NCI-H2196 (cell line): ENCODE data around the gene MBNL1.
"Not testable (repeated sequence)": the region's sequence is repeated elsewhere in the genome, so short reads cannot be mapped to it uniquely, and the experiment has no call there.

Source experiments
- DNase-seq: peaks from one replicate; lab custom pipeline; 2025; ENCODE audit not compliant: unreplicated experiment; lab: John Stamatoyannopoulos, UW

The MBNL1 gene

GRCh38 chr3:152317184-152317583, 48.5 kb downstream of the MBNL1 start:
- no peak for DNase-seq

- DNase-seq: no peak
These were observed 49.2 kb downstream of the MBNL1 start for GRCh38 chr3:152317956-152318355.

GRCh38 chr3:152318512-152318911, 49.8 kb downstream of the MBNL1 start:
- DNase-seq: no peak

- no peak for DNase-seq
These were observed 50.5 kb downstream of the MBNL1 start for GRCh38 chr3:152319256-152319655.

GRCh38 chr3:152319831-152320617, 51.3 kb downstream of the MBNL1 start:
- no peak for DNase-seq

- DNase-seq: no peak
These were observed 52.6 kb downstream of the MBNL1 start for GRCh38 chr3:152321200-152321954.

GRCh38 chr3:152321955-152322377, 53.2 kb downstream of the MBNL1 start:
- DNase-seq: no peak

- DNase-seq: no peak
These were observed 54.0 kb downstream of the MBNL1 start for GRCh38 chr3:152322756-152323155.

- no peak for DNase-seq
These were observed 55.1 kb downstream of the MBNL1 start for GRCh38 chr3:152323834-152324233.

- DNase-seq: no peak
These were observed 56.4 kb downstream of the MBNL1 start for GRCh38 chr3:152325136-152325535.

- no peak for DNase-seq
These were observed 58.5 kb downstream of the MBNL1 start for GRCh38 chr3:152327203-152327602.

GRCh38 chr3:152328841-152329240, 60.1 kb downstream of the MBNL1 start:
- no peak for DNase-seq

GRCh38 chr3:152330559-152330958, 61.8 kb downstream of the MBNL1 start:
- DNase-seq: no peak

- no peak for DNase-seq
These were observed 62.4 kb downstream of the MBNL1 start for GRCh38 chr3:152331018-152331541.

- no peak for DNase-seq
These were observed 63.3 kb downstream of the MBNL1 start for GRCh38 chr3:152331998-152332397.

GRCh38 chr3:152333928-152334327, 65.2 kb downstream of the MBNL1 start:
- DNase-seq: no peak

GRCh38 chr3:152334761-152335160, 66.0 kb downstream of the MBNL1 start:
- DNase-seq: no peak

GRCh38 chr3:152335273-152335672, 66.5 kb downstream of the MBNL1 start:
- no peak for DNase-seq

- not testable (repeated sequence) for DNase-seq
These were observed 68.6 kb downstream of the MBNL1 start for GRCh38 chr3:152337337-152337736.

GRCh38 chr3:152338159-152338720, 69.5 kb downstream of the MBNL1 start:
- DNase-seq: no peak

- DNase-seq: no peak
These were observed 71.3 kb downstream of the MBNL1 start for GRCh38 chr3:152339881-152340505.
